Hematopoietic multipotent progenitor cell (in vitro differentiated cells): Measurements from ENCODE around the gene GORASP2. TPM values are rescaled to one million over a fixed set of nuclear protein-coding genes. Genes with fewer than 3 reads are reported as not detected.
A peak's percentile ranks its signal among the peaks of the same experiment; 100 is the strongest.
"Not testable (repeated sequence)": the region's sequence is repeated elsewhere in the genome, so short reads cannot be mapped to it uniquely, and the experiment has no call there.

Experiments
- DNase-seq, 3 donors: peaks; one replicate each; pipeline ENCODE4 v3.0.0-alpha.2; 2011 to 2015; ENCODE audit warnings: low read depth in 2 of 3, low spot score in 2 of 3
- total RNA-seq: library from RNA; depleted of rRNA; stranded (reverse); fragments of >200 nt; gene quantifications from one replicate; pipeline ENCODE4 v1.2.3, GENCODE V29; 2012

GORASP2 gene
- 33.4 TPM for total RNA-seq

- DNase-seq, result peak; percentile 94 to 100 (median 99)
Measured at GRCh38 chr2:170928824-170929685, at the start of gene GORASP2. Gene GORASP2, plus strand, starts transcription at chr2:170929253. Its CDS starts 88 bp downstream, at chr2:170929341.

GRCh38 chr2:170881840-170882239 is 47.2 kb upstream of the GORASP2 start:
- DNase-seq, result no peak

GRCh38 chr2:170882758-170883157 is 46.3 kb upstream of the GORASP2 start:
- no peak for DNase-seq

- DNase-seq, result no peak
Measured at GRCh38 chr2:170883683-170884082, 45.4 kb upstream of the GORASP2 start.

GRCh38 chr2:170885130-170885791 is 43.8 kb upstream of the GORASP2 start:
- no peak for DNase-seq

GRCh38 chr2:170886386-170886785 is 42.7 kb upstream of the GORASP2 start:
- peak in 1 of 3 donors; percentile 3 for DNase-seq

- DNase-seq, result no peak
Measured at GRCh38 chr2:170887496-170887895, 41.6 kb upstream of the GORASP2 start.

GRCh38 chr2:170887896-170888295 is 41.2 kb upstream of the GORASP2 start:
- DNase-seq, result no peak

GRCh38 chr2:170891893-170892292 is 37.2 kb upstream of the GORASP2 start:
- no peak for DNase-seq

GRCh38 chr2:170892391-170892951 is 36.6 kb upstream of the GORASP2 start:
- DNase-seq, result no peak

GRCh38 chr2:170895023-170895757 is 33.9 kb upstream of the GORASP2 start:
- no peak for DNase-seq

GRCh38 chr2:170896622-170897021 is 32.4 kb upstream of the GORASP2 start:
- DNase-seq, result no peak

- DNase-seq, result no peak
Measured at GRCh38 chr2:170897108-170897507, 31.9 kb upstream of the GORASP2 start.

- DNase-seq, result no peak
Measured at GRCh38 chr2:170905864-170906263, 23.2 kb upstream of the GORASP2 start.

- DNase-seq, result no peak
Measured at GRCh38 chr2:170911314-170911889, 17.7 kb upstream of the GORASP2 start.

- not testable (repeated sequence) for DNase-seq
Measured at GRCh38 chr2:170914994-170915666, 13.9 kb upstream of the GORASP2 start.

GRCh38 chr2:170917219-170917913 is 11.7 kb upstream of the GORASP2 start:
- DNase-seq, result no peak

- no peak for DNase-seq
Measured at GRCh38 chr2:170917957-170918356, 11.1 kb upstream of the GORASP2 start.

GRCh38 chr2:170921873-170922272 is 7.2 kb upstream of the GORASP2 start:
- DNase-seq, result not testable (repeated sequence)
